Panc1 (cell line): ENCODE data around the gene PCYT2. TPM values are rescaled to one million over a fixed set of nuclear protein-coding genes. Genes with fewer than 3 reads are reported as not detected.

Experiments used
- ATAC-seq: fragments of 200-7000 bp; cut with Tn5 transposase; 2 replicates; pipeline ENCODE4 v1.9.1; 2020; ENCODE audit warnings: mild to moderate bottlenecking, moderate library complexity
- BruUV-seq: library from RNA; stranded (reverse); fragments of 400-500 nt; replicated peaks from 2 replicates; lab custom pipeline; 2021; lab: Mats Ljungman, UMichigan
- CTCF ChIA-PET: fragments of 300-600 bp; sonication (Branson Sonifier 250); formaldehyde crosslinking; loops from one replicate; lab custom pipeline; 2022; ENCODE audit warnings: antibody characterized with exemption; lab: Charles Lee
- POLR2A ChIA-PET: fragments of 300-600 bp; sonication (Branson Sonifier 250); formaldehyde crosslinking; loops from one replicate; lab custom pipeline; 2022; ENCODE audit warnings: antibody characterized with exemption; lab: Charles Lee
- DNase-seq: peaks from one replicate; pipeline ENCODE4 v3.0.0-alpha.2; 2010; ENCODE audit warnings: low read depth, low spot score
- H3K27ac ChIP-seq: 2 replicates; pipeline ENCODE4 v1.5.1; 2011; ENCODE audit warnings: mild to moderate bottlenecking, low read length, inconsistent platforms
- H3K27me3 ChIP-seq: fragments of 200-500 bp; sonication (Bioruptor generic); 2 replicates; pipeline ENCODE4 v1.6.0; 2014; ENCODE audit warnings: low read length, inconsistent platforms; ENCODE audit not compliant: control insufficient read depth, insufficient read depth
- H3K36me3 ChIP-seq: fragments of 200-500 bp; sonication (Bioruptor generic); 2 replicates; pipeline ENCODE4 v1.5.1; 2014; ENCODE audit warnings: inconsistent platforms, mild to moderate bottlenecking, low read length, moderate library complexity; ENCODE audit not compliant: control insufficient read depth, insufficient read depth
- H3K4me1 ChIP-seq: 2 replicates; pipeline ENCODE4 v1.5.1; 2011; ENCODE audit warnings: inconsistent platforms, mild to moderate bottlenecking, low read length, moderate library complexity; ENCODE audit not compliant: control insufficient read depth, insufficient read depth
- H3K4me3 ChIP-seq, 2 experiments: 2 replicates each; pipeline ENCODE4 v1.5.1; 2011 to 2012; ENCODE audit warnings: low read depth in 2 of 2, low read length in 2 of 2, mild to moderate bottlenecking in 2 of 2, inconsistent platforms in 1 of 2, moderate library complexity in 1 of 2
- H3K9me3 ChIP-seq: fragments of 200-500 bp; sonication (Bioruptor generic); 2 replicates; pipeline ENCODE4 v1.5.1; 2014; ENCODE audit warnings: low read depth, mild to moderate bottlenecking, inconsistent platforms, low read length, moderate library complexity; ENCODE audit not compliant: control insufficient read depth, insufficient read depth
- CTCF ChIP-seq: fragments of 450-650 bp; IDR thresholded peaks from 2 replicates; pipeline ENCODE4 v1.5.1; 2017; ENCODE audit warnings: mild to moderate bottlenecking
- POLR2AphosphoS5 ChIP-seq: IDR thresholded peaks from 2 replicates; pipeline ENCODE4 v1.6.1; 2012; ENCODE audit warnings: mild to moderate bottlenecking, low read depth, low read length, moderate library complexity
- REST ChIP-seq, 2 experiments: IDR thresholded peaks; 2 replicates each; pipeline ENCODE4 v1.6.1; 2011 to 2012; ENCODE audit warnings: low read depth in 2 of 2, control low read depth in 1 of 2, low read length in 1 of 2, mild to moderate bottlenecking in 1 of 2, moderate library complexity in 1 of 2; ENCODE audit not compliant: insufficient read depth in 1 of 2
- SIN3A ChIP-seq: IDR thresholded peaks from 2 replicates; pipeline ENCODE4 v1.6.1; 2012; ENCODE audit warnings: low read depth, mild to moderate bottlenecking, low read length, moderate library complexity, borderline replicate concordance; ENCODE audit not compliant: insufficient read depth
- TCF7L2 ChIP-seq: IDR thresholded peaks from 2 replicates; pipeline ENCODE4 v1.6.1; 2011; ENCODE audit warnings: mild to moderate bottlenecking, low read depth, low read length, inconsistent platforms
- in situ Hi-C: cut with HindIII; loops from 2 replicates; pipeline ENCODE4 v1.10.0; 2016; ENCODE audit warnings: low sequenced_read_pairs, low pct_unique_long_range_greater_than_20kb
- intact Hi-C: fragments of 100-400 bp; cut with micrococcal nuclease; formaldehyde crosslinking; loops from one replicate; pipeline ENCODE4 v1.10.0; 2022; ENCODE audit not compliant: unreplicated experiment
- total RNA-seq: library from RNA; stranded (reverse); gene quantifications from one replicate; pipeline ENCODE4 v1.2.1, GENCODE V29; 2021; ENCODE audit not compliant: unreplicated experiment

Gene PCYT2
- total RNA-seq, 1 experiment from 2014 or later = 91.2 TPM

GRCh38 chr17:81907219-81908145 lies 3.7 kb downstream of the PCYT2 start:
- TF ChIP-seq POLR2AphosphoS5 = no peak
- no peak for TF ChIP-seq REST (IDR thresholded peaks at IDR 0.05; ENCODE audit: insufficient read depth in 1 of 2, low read depth in 2 of 2, low read length in 1 of 2)
- no peak for TF ChIP-seq SIN3A
- no peak; the same call in 1 of the 2 replicates for TF ChIP-seq CTCF
- TF ChIP-seq TCF7L2 = no peak
- DNase-seq (no peak), ATAC-seq (no peak)
- POLR2A ChIA-PET = no interaction called here
- H3K4me1 ChIP-seq = peaks cover 21% of the 10 kb centered on the region
- CTCF ChIA-PET = no interaction called here
- no peaks in the 10 kb centered on the region for H3K36me3 ChIP-seq
- no TSS peak for BruUV-seq
- H3K9me3 ChIP-seq = no peaks in the 10 kb centered on the region
- intact Hi-C loops = no loop called here
- H3K27ac ChIP-seq = no peak overlapping the region
- H3K27me3 ChIP-seq = no peaks in the 10 kb centered on the region
- in situ Hi-C loops = no loop called here
- no peak overlapping the region for H3K4me3 ChIP-seq

GRCh38 chr17:81906476-81907218 lies 4.6 kb downstream of the PCYT2 start:
- no peak for DNase-seq
- BruUV-seq = no TSS peak
- CTCF ChIA-PET = no interaction called here
- Histone ChIP-seq H3K27ac (no peak overlapping the region), H3K27me3 (no peaks in the 10 kb centered on the region), H3K4me1 (peaks cover 19% of the 10 kb centered on the region), H3K9me3 (no peaks in the 10 kb centered on the region), H3K4me3 (no peak overlapping the region), H3K36me3 (no peaks in the 10 kb centered on the region)
- in situ Hi-C loops = no loop called here
- intact Hi-C loops = no loop called here
- no peak for ATAC-seq
- TF ChIP-seq REST (IDR thresholded peaks at IDR 0.05; ENCODE audit: insufficient read depth in 1 of 2, low read depth in 2 of 2, low read length in 1 of 2) (no peak), POLR2AphosphoS5 (no peak), CTCF (no peak; the same call in 1 of the 2 replicates), SIN3A (no peak), TCF7L2 (no peak)
- POLR2A ChIA-PET = no interaction called here
